ENCODE measurements around the gene SLC25A33.
"Not testable (repeated sequence)": the region's sequence is repeated elsewhere in the genome, so short reads cannot be mapped to it uniquely, and the experiment has no call there.

Gene SLC25A33

DNA sequence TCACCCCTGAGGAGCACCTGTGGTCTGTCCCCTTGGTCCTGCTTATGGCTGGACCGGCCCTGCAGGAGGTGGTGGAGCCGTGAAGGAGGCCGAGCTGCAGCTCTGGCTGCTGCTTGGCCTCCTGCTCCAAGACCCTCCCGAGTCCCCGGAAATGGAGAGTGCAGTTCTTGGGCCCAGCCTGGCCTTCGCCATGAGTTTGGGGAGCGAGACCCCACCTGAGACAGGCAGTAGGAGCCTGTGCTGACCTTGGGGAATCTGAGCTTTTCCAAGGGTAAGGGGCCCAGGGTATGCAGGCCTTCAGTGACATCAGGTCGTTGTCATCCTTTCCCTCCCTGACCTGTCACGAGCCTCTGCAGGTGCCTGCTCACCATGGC, 63.5 kb downstream of the SLC25A33 start:
- FAIRE-seq, result no peak

DNA sequence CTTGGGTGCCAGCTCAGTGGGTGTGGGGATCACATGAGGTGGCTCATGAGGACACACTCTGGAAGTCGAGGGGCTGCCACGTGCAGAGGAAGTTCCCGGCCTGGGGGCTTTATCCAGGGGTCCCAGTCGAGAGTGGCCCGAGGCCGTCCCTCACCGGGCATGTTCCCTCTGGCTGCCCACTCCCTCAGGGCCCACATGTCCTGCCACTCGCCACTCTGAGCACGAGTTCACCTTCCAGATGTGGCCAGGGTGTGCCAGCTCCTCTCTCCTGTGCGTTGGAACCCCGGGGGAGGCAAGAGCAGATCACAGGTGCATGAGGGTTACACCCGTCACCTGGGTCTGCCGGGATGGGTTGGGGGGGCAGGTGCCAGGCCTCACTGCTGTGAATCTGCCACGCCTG, 64.0 kb downstream of the SLC25A33 start:
- no peak for FAIRE-seq

DNA sequence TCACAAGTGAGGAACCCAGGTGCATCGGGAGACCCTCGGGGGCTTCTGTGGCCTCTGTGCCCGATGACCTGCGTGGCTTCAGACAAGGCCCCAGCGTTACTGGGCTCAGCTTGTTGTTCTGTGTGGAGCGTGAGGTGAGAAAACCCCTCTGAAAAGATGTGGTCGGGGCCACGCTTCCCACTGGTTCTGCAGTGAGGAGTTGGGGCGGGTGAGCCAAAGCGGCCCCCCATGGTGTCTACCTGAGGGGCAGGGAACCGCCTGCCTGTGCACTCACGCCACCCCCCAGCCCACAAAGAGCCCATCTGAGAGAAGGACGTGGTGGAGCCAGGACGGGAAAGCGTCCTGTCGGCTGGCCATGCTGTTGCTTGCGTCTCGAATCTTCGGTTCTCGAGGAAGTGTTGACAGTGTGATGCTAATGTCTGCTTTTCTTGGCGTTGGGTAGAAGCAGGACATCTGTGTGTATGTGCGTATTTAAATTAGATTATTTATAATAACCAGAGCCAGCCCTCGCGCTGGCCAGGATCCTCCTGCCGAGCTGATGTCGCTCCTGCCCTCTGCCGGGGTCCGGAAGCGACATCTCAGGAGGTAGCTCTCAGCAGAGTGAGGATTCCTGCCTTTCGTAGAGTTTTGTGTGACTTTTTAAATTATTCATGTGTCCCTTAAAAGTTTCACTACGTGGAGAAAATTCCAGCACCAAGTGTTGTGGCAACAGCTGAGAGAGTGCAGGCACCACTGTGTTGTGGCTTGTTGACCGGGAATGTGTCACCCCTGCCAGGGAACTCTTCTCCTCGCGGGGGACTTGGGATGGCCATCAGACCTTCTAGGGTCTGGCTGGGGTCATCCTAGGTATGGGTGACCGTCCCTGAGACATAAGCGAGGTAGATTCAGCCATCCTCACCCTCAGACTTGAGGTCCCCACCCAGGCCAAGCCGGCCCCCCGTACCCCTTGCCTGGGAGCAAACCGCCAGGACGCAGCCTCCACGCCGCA, 64.8 kb downstream of the SLC25A33 start:
- no peak for FAIRE-seq

DNA sequence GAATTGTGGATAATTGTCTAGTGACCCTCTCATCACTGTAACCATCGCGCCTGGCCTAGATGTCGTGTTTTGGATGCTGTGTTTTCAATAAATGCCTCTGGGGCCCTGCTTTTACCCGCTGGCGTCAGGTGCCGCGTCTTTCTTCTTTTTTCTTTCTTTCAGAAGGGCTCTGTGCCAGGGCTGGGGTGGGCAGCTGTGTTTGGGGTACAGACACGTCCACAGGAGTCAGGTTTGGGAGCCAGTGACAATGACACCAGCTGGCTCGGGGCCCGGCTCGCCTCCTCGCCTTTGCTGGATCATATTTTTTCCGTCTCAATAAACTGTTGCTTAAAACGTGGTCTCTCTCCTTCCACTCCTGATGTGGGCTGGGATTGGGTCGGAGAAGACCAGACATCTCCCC, 65.6 kb downstream of the SLC25A33 start:
- FAIRE-seq, result no peak

DNA sequence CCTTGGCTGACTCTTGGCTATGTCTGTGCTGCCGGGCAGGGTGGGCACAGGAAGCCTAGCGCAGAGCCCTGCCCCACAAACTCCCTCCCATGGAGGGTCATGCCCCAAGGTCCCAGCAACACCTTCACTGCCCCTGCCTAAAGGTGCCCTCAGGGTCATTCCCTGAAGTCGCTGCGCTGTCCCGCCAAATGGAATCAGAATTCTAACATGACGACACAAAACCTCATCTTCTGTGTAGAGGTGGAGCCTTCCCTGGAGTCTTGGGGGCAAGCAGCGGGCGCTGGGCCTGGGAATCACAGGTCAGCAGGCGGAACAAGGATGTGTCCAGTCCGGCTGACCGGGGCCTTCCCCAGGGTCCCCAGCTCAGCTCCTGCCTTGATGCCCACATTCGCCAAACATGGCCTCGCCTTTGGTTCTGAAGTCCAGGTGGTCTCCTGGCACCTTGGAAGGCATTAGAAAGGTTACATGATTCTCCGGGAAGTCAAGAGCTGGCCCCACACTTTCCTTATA, 66.7 kb downstream of the SLC25A33 start:
- FAIRE-seq, result no peak

DNA sequence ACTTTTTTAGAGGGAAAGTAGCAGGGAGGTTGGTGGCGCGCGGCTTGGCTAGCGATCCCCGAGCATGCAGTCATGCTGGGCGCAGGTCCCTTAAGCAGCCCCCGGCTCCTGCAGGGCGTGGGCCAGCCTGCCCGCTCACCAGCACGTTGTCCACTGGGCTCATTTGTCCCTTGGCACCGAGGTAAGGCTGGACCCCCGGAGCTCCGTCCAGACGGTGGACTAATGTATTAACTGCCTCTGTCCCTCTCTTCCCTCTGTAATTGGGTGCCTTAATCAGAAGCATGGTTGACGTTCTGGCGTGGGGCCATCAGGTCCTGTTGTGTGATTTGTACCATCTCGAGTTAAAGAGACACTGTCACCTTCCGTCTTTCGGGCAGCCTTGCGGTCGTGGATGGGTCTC, 67.2 kb downstream of the SLC25A33 start:
- FAIRE-seq, result no peak

DNA sequence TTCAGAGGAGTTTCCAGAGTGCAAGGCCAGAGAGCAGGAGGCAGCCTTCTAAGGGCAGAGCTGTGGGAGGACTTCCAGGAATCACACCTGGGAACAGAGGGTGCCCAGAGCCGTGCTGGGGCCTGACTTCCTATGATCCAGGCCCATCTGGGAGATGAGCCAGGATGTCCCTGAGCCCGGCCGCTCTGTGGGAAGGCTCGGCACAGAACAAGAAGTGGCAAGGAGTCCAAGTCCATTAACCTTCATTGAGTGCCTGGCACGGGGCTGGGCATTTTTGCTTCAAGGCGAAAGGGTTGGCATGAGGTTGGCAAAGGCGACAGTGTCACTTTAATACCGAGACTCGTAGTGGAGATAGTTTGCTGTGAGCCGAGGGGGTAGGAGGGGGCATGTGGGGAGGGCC, 67.7 kb downstream of the SLC25A33 start:
- no peak for FAIRE-seq

DNA sequence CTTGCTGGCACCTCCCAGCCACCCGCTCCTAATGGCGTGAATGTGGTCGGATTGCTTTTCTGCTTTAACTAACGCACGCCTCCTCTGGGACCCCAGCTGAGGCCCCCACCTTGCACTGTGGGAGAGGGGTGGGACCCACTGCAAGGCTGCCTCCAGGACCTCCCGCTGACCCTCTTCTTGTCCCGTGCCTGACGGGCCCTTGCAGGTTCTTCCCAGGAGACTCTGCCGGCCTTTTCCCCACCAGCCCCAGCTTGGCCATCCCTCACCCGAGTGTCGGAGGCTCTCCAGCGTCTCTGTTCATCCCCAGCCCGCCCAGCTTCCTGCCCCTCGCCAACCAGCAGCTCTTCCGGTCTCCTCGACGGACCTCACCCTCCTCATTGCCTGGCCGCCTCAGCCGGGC, 68.1 kb downstream of the SLC25A33 start:
- no peak for FAIRE-seq

DNA sequence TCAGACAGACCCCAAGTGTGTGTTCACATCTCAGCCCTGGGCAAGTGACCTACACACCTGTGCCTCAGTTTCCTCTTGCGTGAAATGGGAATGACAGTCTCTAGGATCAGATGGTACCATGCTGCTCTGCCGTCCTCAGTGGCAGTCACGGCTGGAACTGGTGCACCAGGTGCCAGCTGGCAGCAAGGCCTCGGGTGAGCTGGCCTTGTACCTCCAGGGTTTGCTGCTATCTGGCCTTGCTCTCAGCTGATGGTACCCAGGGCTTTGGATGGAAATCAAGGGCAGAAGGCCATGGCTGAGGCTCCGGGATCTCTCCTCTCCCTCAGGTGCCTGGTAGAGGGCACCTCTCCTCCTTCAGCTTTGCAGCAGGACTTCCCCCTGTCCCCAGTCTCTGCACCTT, 70.7 kb downstream of the SLC25A33 start:
- no peak for FAIRE-seq

DNA sequence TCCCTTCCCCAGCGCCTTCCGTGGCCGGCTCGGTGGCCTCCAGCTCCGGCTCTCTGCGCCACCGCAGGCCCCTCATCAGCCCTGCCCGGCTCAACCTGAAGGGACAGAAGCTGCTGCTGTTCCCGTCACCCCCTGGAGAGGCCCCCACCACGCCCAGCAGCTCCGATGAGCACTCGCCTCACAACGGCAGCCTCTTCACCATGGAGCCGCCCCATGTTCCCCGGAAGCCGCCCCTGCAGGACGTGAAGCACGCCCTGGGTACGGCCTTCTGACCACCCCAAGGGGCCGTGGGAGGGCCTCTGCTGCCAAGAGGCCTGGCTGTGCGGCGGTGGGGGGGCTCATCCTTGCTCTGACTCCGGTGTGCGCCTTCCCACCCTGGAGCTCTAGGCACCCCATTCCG, 71.3 kb downstream of the SLC25A33 start:
- FAIRE-seq, result no peak

DNA sequence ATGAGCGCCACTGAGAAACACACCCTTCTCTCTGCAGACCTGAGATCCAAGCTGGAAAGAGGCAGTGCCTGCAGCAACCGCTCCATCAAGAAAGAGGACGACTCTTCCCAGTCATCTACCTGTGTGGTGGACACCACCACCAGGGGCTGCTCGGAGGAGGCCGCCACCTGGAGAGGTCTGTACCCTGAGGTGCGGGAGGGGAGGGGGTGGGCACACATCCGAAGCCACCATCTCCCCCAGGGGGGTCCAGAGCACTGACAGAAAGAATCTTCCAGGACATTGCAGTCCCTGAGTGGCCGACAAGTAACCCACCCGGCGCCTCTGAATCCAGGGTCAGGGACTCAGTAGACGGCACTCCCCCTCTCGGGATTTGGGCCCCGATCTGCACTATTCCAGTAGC, 72.5 kb downstream of the SLC25A33 start:
- FAIRE-seq, result no peak

DNA sequence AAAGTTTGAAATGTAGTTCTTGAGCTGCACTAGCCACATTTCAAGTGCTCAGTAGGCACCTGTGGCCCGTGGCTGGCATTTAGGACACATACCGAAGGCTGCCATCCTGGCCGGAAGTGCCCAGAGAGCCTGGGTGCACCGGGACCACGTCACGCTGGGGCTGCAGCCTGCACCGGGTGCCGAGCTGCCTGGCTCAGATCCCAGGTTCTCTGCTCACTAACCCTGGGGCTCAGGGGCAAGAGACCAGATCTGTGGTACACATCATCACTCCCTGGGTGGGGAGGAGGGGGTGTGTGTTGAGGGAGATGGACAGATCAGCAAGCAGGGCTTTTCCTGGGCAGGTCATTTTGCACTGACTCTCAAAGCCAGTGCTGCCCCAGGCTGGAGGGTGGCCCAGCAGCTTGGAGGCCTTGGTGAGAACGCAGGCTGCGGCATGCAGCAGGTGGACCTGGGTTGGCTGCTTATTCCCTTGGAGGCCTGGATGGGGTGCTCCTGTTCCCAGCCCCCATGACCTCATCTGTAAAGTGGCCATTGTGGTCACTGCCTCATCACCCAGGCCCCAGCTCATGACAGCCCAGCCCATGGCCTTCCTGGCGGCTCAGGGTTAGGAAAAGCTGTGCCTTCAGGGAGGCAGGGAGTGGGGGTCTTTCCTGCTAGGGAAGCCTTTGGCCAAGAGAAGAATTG, 73.0 kb downstream of the SLC25A33 start:
- no peak for FAIRE-seq

DNA sequence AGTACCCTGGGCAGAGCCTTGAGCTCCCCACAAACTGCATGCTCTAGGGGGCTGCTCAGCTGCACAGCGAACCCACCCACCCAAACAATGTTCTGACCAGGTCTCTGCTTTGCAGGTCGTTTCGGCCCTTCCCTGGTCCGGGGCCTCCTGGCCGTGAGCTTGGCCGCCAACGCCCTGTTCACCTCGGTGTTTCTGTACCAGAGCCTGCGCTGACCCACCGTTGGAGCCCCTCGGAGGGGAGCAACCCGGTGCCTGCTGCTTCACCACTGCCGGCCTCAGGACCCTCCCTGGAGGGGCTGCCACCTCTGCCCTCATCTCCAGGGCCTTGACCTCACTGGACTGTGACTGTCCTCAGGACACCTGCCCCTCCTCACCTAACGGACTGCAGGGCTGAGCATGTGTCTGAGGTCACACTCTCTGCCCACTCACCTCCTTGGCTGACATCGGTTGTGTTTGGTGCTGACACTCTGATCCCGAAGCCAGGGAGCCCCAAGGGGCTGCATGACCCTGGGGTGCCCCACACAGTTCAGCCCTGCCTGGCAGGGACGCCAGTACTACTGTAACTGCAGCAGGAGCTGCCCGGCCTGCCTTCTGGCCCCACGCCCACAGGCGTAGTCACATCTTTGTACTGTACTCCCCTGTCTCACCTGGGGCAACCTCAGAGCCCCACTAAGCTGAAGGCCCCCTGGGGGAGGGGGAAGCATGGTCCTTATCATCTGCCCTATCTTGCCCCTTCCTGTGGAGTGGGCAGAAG, 73.8 kb downstream of the SLC25A33 start:
- no peak for FAIRE-seq

DNA sequence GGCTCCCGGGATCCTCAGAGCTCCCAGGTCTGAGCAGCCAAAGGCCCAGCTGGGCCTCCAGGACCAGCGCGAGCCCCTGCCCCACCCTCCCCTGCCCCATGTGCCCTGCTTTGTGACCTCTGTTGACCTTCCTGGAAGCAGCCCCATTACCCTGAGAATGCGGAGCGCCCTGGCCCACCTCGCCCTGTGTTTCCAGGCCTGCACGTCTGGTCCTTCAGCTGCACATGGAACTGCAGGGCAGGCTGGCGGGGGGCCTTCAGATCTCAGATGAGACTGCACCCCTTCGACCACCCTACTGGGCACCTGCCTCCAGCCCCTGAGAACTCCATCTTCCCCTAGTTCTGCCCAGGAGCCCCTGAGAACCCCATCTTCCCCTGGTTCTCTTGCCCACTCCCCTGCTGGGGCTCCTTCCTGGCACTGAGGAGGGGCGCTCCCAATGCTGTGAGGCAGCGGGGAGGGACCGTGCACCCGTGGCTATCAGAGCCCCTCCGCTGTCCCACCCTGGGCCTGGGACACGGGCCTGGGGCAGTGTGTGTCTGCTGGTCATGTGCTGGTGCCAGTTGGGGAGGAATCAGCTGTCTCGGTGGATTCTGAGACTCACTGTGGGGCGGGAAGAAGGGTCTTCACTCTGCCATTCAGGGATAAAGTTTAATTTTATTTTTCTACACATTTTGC, 74.5 kb downstream of the SLC25A33 start:
- no peak for FAIRE-seq

DNA sequence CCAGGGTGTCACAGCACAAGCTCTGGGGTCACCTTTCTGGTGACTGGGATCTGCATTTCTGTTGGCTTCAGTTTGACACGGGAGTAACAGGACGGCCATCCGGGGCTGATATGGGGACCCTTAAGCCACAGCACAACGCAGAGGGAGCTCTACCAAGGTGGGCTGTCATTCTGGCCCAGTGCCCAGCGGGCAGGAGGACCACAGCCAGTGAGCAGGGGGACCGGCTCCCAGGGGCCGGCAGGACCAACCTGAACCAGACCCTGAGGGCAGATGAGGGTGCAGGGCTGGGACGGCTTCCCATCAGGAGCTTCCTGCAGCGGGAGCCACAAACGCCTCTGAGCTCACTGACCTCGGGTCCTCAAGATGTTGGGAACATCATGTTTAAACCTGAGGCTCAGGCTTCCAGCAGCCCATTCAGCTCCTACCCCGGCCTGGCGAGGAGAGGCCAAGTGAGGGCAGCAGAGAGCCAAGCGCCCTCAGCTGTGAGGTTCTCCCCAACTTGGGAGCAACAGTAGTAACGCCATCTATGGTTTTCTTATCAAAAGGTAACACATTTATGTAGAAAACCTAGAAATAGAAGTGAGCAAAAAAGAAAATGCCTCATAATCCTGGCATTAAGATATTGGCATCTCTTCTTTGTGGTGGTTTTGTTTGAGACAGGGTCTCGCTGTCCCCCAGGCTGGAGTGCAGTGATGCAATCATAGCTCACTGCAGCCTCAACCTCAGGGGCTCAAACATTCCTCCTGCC, 76.2 kb downstream of the SLC25A33 start:
- FAIRE-seq, result no peak

DNA sequence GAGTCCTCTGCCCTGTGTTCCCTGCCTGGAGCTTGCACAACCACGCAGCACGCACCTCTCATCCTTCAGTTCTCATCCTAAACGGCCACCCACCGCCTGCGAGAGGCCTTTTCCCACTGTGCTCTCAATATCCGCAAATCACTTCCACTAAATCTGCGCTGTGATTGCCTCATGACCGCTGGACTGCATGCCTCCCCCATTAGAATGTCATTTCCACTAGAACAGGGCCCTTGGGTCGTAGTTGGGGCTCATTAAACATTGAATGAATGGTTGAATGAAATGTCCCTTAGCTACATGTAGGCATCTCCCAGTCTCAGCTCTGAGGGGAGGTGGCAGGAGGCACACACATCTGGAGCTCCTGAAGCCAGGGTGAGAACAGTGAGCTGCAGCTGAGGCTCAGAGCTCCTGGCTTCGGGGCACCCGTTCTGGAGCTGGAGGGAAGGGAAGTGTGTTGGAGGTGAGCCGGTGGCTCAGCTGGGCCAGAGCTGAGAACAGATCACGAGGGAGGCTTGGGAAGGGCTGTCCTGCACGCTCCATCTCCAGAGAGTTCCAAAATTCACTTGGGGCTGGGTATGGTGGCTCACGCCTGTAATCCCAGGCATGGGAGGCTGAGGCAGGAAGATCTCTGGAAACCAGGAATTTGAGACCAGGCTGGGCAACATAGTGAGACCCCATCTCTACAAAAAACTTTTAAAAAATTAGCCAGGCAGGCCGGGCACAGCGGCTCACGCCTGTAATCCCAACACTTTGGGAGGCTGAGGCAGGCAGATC, 79.8 kb downstream of the SLC25A33 start:
- FAIRE-seq, result no peak

DNA sequence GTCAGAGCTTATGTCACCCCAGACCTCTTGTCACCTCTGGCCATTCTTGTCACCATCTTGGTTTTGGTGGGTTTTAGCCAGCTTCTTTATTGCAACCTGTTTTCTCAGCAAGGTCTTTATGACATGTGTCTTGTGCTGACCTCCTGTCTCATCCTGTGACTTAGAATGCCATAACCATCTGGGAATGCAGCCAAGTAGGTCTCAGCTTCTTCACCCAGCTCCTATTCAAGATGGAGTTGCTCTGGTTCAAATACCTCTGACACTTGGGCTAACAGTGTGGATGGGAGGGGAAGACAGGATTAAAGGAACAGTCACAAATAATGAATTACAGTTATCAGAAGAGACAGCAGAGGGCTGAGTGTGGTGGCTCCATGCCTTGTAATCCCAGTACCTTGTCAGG, 81.8 kb downstream of the SLC25A33 start:
- FAIRE-seq, result no peak

DNA sequence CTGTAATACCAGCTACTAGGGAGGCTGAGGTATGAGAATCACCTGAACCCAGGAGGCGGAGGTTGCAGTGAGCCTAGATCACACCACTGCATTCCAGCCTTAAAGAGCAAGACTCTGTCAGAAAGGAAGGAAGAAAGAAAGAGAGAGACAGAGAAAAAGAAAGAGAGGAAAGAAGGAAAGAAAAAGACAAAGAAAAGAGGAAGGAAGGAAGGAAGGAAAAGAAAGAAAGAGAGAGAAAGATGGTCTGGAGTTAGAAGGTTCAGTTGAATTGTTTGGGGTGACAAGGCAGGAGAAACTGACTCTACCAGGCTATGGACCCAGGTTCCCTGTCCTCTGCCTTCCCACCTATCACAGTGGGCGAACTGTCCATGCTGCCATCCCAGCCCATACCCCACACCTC, 84.8 kb downstream of the SLC25A33 start:
- no peak for FAIRE-seq

DNA sequence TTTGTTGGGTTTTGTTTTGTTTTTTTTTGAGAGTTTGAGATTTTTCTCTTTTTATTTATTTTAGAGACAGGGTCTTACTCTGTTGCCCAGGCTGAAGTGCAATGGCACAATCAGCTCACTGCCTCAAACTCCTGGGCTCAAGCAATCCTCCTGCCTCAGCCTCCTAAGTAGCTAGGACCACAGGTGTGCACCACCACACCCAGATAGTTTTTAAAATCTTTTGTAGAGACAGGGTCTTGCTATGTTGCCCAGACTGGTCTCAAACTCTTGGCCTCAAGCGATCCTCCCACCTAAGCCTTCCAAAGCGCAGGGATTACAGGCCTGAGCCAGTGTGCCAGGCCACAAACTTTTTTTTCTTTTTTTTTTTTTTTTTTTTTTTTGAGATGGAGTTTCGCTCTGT, 85.8 kb downstream of the SLC25A33 start:
- not testable (repeated sequence) for FAIRE-seq

DNA sequence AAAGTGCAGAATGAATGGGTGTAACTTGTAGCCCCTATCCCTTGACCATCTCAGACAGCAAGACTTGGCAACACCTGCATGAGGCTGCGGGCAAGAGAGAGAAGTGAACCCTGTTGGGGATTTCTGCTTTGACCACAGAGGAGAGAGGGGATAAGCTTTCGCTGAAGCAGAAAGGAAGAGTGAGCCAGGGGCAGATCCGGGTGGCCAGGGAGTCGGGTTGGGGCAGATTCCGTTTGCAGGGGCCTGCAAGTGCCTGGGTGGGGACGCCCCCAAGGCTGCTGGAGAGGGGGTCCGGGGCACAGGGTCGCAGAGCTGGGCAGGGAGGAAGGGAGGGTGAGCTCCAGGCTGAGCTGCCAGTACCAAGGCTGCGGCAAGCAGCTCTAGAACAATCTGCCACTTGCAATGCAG, 86.9 kb downstream of the SLC25A33 start:
- no peak for FAIRE-seq
